DOHH2 (cell line): Measurements from ENCODE around the gene LMOD3.

Experiments used
- H3F3A ChIP-seq: fragments of 200-600 bp; sonication (generic), shearing (Covaris generic); 2 replicates; pipeline ENCODE4 v1.6.0; 2016; ENCODE audit warnings: antibody characterized with exemption, mild to moderate bottlenecking; ENCODE audit not compliant: control insufficient read depth, insufficient read depth
- H3K27ac ChIP-seq: fragments of 200-600 bp; sonication (generic); 2 replicates; pipeline ENCODE4 v1.5.1; 2014; ENCODE audit warnings: low read depth, mild to moderate bottlenecking, low read length, moderate library complexity
- H3K27me3 ChIP-seq: fragments of 200-600 bp; sonication (generic); 2 replicates; pipeline ENCODE4 v1.6.1; 2014; ENCODE audit warnings: mild to moderate bottlenecking, low read length, mixed read lengths; ENCODE audit not compliant: control insufficient read depth
- H3K36me3 ChIP-seq: fragments of 200-600 bp; sonication (generic); 2 replicates; pipeline ENCODE4 v1.6.1; 2014; ENCODE audit warnings: mild to moderate bottlenecking, low read length, moderate library complexity, mixed read lengths; ENCODE audit not compliant: control insufficient read depth
- H3K4me1 ChIP-seq: fragments of 200-600 bp; sonication (generic); 2 replicates; pipeline ENCODE4 v1.6.1; 2014; ENCODE audit warnings: mild to moderate bottlenecking, low read length, mixed read lengths; ENCODE audit not compliant: control insufficient read depth
- H3K4me2 ChIP-seq: fragments of 200-600 bp; sonication (generic); 2 replicates; pipeline ENCODE4 v1.6.0; 2014; ENCODE audit warnings: mild to moderate bottlenecking, low read length, moderate library complexity
- H3K4me3 ChIP-seq: fragments of 200-600 bp; sonication (generic); 2 replicates; pipeline ENCODE4 v1.5.1; 2014; ENCODE audit warnings: mild to moderate bottlenecking, low read length, mixed read lengths
- H3K79me2 ChIP-seq: fragments of 200-600 bp; sonication (generic); 2 replicates; pipeline ENCODE4 v1.6.1; 2014; ENCODE audit warnings: mild to moderate bottlenecking, low read length, mixed read lengths; ENCODE audit not compliant: control insufficient read depth
- H3K9me2 ChIP-seq: fragments of 200-600 bp; sonication (generic); replicated peaks from 2 replicates; pipeline ENCODE4 v1.6.1; 2014; ENCODE audit warnings: mild to moderate bottlenecking, low read length, mixed read lengths; ENCODE audit not compliant: control insufficient read depth
- H3K9me3 ChIP-seq: fragments of 200-600 bp; sonication (generic); 2 replicates; pipeline ENCODE4 v1.6.1; 2014; ENCODE audit warnings: antibody characterized with exemption, low read length, mixed read lengths; ENCODE audit not compliant: control insufficient read depth, insufficient read depth
- H4K20me1 ChIP-seq: fragments of 200-600 bp; sonication (generic); 2 replicates; pipeline ENCODE4 v1.6.0; 2014; ENCODE audit warnings: low read depth, mild to moderate bottlenecking, antibody characterized with exemption, low read length, moderate library complexity; ENCODE audit not compliant: control insufficient read depth, insufficient read depth
- CTCF ChIP-seq: fragments of 200-600 bp; sonication (generic); IDR thresholded peaks from one replicate; pipeline ENCODE4 v1.5.1; 2014; ENCODE audit warnings: antibody characterized with exemption, mild to moderate bottlenecking, low read depth, low read length; ENCODE audit not compliant: poor library complexity, severe bottlenecking
- EZH2phosphoT487 ChIP-seq: fragments of 200-600 bp; sonication (generic); IDR thresholded peaks from 2 replicates; pipeline ENCODE4 v1.6.1; 2017; ENCODE audit warnings: borderline replicate concordance, mild to moderate bottlenecking, antibody characterized with exemption, low read length, moderate library complexity, mixed read lengths

The LMOD3 gene

GRCh38 chr3:69079269-69080159 is 42.9 kb downstream of the LMOD3 start:
- Histone ChIP-seq H3K36me3 (peaks cover 30% of the 10 kb centered on the region), H3K4me1 (peaks cover 60% of the 10 kb centered on the region), H3K79me2 (peaks cover 48% of the 10 kb centered on the region), H3K4me2 (peak overlapping the region; percentile 92), H4K20me1 (no peaks in the 10 kb centered on the region), H3K27me3 (no peaks in the 10 kb centered on the region), H3K4me3 (peak overlapping the region; percentile 89), H3K27ac (0 out of 2 replicates have a peak overlapping the region, but pooled peaks have one; percentile 18), H3K9me2 (no peaks in the 10 kb centered on the region), H3K9me3 (no peaks in the 10 kb centered on the region), H3F3A (peaks cover 28% of the 10 kb centered on the region)
- TF ChIP-seq EZH2phosphoT487, result no peak
- no peak for TF ChIP-seq CTCF

- H3K4me2 ChIP-seq, result no peak overlapping the region
- H3K27ac ChIP-seq, result no peak overlapping the region
- H3K36me3 ChIP-seq, result peaks cover 63% of the 10 kb centered on the region
- no peaks in the 10 kb centered on the region for H3K27me3 ChIP-seq
- H3K4me3 ChIP-seq, result no peak overlapping the region
- peaks cover 41% of the 10 kb centered on the region for H3K79me2 ChIP-seq
- TF ChIP-seq EZH2phosphoT487 (no peak), CTCF (no peak)
- H3K9me3 ChIP-seq, result no peaks in the 10 kb centered on the region
- no peaks in the 10 kb centered on the region for H4K20me1 ChIP-seq
- H3F3A ChIP-seq, result 0 out of 2 replicates have a peak, but pooled peaks cover 3% of the 10 kb centered on the region
- H3K9me2 ChIP-seq, result no peaks in the 10 kb centered on the region
- H3K4me1 ChIP-seq, result peaks cover 3% of the 10 kb centered on the region
These were observed 49.5 kb downstream of the LMOD3 start for GRCh38 chr3:69072928-69073327.

GRCh38 chr3:69066121-69066520 is 56.3 kb downstream of the LMOD3 start:
- no peaks in the 10 kb centered on the region for H3F3A ChIP-seq
- no peak overlapping the region for H3K4me3 ChIP-seq
- no peaks in the 10 kb centered on the region for H3K4me1 ChIP-seq
- H3K4me2 ChIP-seq, result no peak overlapping the region
- H3K27me3 ChIP-seq, result no peaks in the 10 kb centered on the region
- no peaks in the 10 kb centered on the region for H3K9me3 ChIP-seq
- H3K79me2 ChIP-seq, result no peaks in the 10 kb centered on the region
- H3K36me3 ChIP-seq, result peaks cover 55% of the 10 kb centered on the region
- TF ChIP-seq EZH2phosphoT487, result no peak
- no peak for TF ChIP-seq CTCF
- H3K27ac ChIP-seq, result no peak overlapping the region
- no peaks in the 10 kb centered on the region for H4K20me1 ChIP-seq
- H3K9me2 ChIP-seq, result no peaks in the 10 kb centered on the region
